Stimulated activated effector memory CD8-positive, alpha-beta T cell treated with anti-CD3 and anti-CD28 coated beads, Interleukin-12 subunit alpha, Interleukin-12 subunit beta, amount 100 ng/mL, for 72 hours (primary cell): ENCODE measurements around the gene CTSZ.
A peak's percentile ranks its signal among the peaks of the same experiment; 100 is the strongest.
"Not testable (repeated sequence)": the region's sequence is repeated elsewhere in the genome, so short reads cannot be mapped to it uniquely, and the experiment has no call there.

Experiments used
- ATAC-seq: fragments of 150-1000 bp; cut with Tn5 transposase; 2 replicates; pipeline ENCODE4 v1.10.0; 2021
- DNase-seq, 2 donors: peaks; one replicate each; pipeline ENCODE4 v3.0.0; 2021 to 2022; ENCODE audit warnings: low spot score in 2 of 2
- H3K27ac Mint-ChIP-seq: one replicate; pipeline ENCODE4 v1.8.0; 2022; ENCODE audit warnings: mild to moderate bottlenecking, mixed read lengths
- H3K36me3 Mint-ChIP-seq: one replicate; pipeline ENCODE4 v1.8.0; 2022; ENCODE audit warnings: mild to moderate bottlenecking, mixed read lengths
- H3K4me1 Mint-ChIP-seq: one replicate; pipeline ENCODE4 v1.8.0; 2022; ENCODE audit warnings: mixed read lengths
- H3K4me3 Mint-ChIP-seq: one replicate; pipeline ENCODE4 v1.8.0; 2022; ENCODE audit warnings: mild to moderate bottlenecking, mixed read lengths
- H3K9me3 Mint-ChIP-seq: one replicate; pipeline ENCODE4 v1.8.0; 2022; ENCODE audit warnings: mixed read lengths

The CTSZ gene

GRCh38 chr20:59006864-59007664, at the start of gene CTSZ:
Gene CTSZ, minus strand, starts transcription at chr20:59007254. Its CDS starts 126 bp downstream, at chr20:59007128.
- ATAC-seq: peak; percentile 81
- Mint-ChIP-seq H3K27ac (peak within 1 kb of the TSS; percentile 93), H3K36me3 (peaks cover 6% of the 10 kb centered on the region), H3K9me3 (no peaks in the 10 kb centered on the region), H3K4me1 (peaks cover 60% of the 10 kb centered on the region), H3K4me3 (peak within 1 kb of the TSS; percentile 80)
- DNase-seq: peak; percentile 37 to 65

DNA sequence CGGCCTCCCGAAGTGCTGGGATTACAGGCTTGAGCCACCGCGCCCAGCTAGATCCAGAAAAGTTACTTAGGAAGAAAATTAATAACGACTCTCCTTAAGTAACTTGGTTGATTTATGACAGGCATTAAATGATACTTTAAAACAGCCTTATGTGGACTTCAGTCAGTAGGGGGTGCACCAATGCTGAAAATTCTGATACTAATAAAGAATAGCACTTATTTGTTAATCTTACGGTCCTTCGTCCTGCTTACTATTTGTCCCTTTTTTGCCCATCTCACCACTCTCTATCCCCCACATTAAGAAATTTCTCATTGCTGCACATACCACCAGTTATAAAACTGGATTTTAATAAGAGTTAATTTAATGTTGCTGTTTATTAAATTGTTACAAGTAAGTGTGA, 48.2 kb upstream of the CTSZ start:
- Mint-ChIP-seq H3K9me3 (no peaks in the 10 kb centered on the region), H3K4me3 (no peak overlapping the region), H3K4me1 (no peaks in the 10 kb centered on the region), H3K27ac (no peak overlapping the region), H3K36me3 (no peaks in the 10 kb centered on the region)
- no peak for DNase-seq
- no peak for ATAC-seq

DNA sequence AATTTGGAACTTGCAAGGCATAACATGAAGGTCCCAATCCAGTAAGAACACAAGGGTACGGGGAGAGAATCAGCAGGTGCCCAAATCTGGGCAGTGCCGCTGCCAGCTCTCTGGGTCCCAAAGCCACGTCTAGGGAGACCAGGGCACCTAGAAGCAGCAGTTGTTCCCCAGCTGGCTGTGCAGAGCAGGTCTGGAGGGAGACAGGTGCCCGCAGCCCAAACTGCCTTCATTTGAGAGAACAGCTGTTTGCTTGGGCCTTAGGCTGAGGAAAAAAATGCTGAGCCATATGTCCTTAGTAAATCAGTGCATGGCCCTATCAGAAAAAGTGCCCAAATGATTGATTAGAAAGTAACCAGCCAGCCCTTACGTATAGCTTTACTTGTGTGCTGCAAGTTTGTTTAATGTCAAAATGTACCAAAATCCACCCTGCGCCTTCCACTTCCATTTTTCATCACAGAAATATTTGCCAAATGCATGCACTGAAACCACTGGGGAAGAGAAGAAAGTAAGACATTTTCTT, 44.7 kb upstream of the CTSZ start:
- no peak overlapping the region for H3K27ac Mint-ChIP-seq
- H3K36me3 Mint-ChIP-seq: peaks cover 6% of the 10 kb centered on the region
- H3K9me3 Mint-ChIP-seq: no peaks in the 10 kb centered on the region
- peaks cover 10% of the 10 kb centered on the region for H3K4me1 Mint-ChIP-seq
- H3K4me3 Mint-ChIP-seq: no peak overlapping the region
- DNase-seq (no peak), ATAC-seq (no peak)

DNA sequence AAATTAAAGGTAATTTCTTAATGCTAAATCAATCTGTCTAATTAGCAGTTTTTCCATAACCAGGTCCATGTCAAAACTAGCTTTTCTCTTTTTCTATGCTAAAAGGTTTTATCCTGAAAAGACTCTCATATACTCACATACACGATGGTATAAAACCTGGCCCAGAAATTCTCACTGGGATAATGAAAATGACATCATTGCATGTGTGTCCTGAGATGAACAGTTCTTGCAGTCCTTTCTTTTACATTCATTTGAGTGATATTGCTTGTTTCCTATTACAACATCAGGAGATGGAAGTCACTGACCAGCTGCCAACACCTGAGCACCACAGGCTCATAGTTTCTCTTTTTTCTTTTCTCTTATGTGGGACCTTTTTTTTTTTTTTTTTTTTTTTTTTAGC, 43.4 kb upstream of the CTSZ start:
- Mint-ChIP-seq H3K27ac (no peak overlapping the region), H3K9me3 (no peaks in the 10 kb centered on the region), H3K4me1 (peaks cover 10% of the 10 kb centered on the region), H3K4me3 (no peak overlapping the region), H3K36me3 (peaks cover 6% of the 10 kb centered on the region)
- DNase-seq (no peak), ATAC-seq (no peak)

DNA sequence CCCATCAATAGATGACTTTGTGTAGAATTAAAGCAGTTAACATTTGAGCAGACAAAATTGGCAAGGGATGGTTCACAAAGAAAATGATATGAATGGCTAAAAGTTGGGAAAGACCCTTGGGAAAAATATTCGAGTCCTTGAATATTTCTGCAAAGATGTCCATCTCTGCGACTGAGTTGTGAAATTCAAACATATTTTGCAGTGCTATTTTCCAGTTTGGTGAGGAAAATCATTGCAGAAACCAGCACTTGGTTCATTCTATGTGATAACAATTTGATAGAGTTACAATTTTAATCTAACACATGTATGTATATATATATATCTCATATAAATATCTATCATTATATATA, 41.6 kb upstream of the CTSZ start:
- peaks cover 16% of the 10 kb centered on the region for H3K4me1 Mint-ChIP-seq
- H3K27ac Mint-ChIP-seq: no peak overlapping the region
- no peak for DNase-seq

GRCh38 chr20:59047938-59048680, 41.1 kb upstream of the CTSZ start:
- DNase-seq (peak in 1 of 2 donors; percentile 52), ATAC-seq (peak; percentile 83)
- H3K9me3 Mint-ChIP-seq: no peaks in the 10 kb centered on the region
- no peak overlapping the region for H3K4me3 Mint-ChIP-seq
- no peak overlapping the region for H3K27ac Mint-ChIP-seq
- H3K4me1 Mint-ChIP-seq: peaks cover 22% of the 10 kb centered on the region
- peaks cover 12% of the 10 kb centered on the region for H3K36me3 Mint-ChIP-seq

More for the DNA sequence above, 41.6 kb upstream of the CTSZ start:
- no peak for ATAC-seq
- Mint-ChIP-seq H3K9me3 (no peaks in the 10 kb centered on the region), H3K36me3 (peaks cover 7% of the 10 kb centered on the region), H3K4me3 (no peak overlapping the region)

GRCh38 chr20:59046862-59047261, 39.8 kb upstream of the CTSZ start:
- Mint-ChIP-seq H3K27ac (no peak overlapping the region), H3K4me1 (peaks cover 22% of the 10 kb centered on the region), H3K4me3 (no peak overlapping the region), H3K9me3 (no peaks in the 10 kb centered on the region), H3K36me3 (peaks cover 12% of the 10 kb centered on the region)
- no peak for ATAC-seq
- DNase-seq: no peak

DNA sequence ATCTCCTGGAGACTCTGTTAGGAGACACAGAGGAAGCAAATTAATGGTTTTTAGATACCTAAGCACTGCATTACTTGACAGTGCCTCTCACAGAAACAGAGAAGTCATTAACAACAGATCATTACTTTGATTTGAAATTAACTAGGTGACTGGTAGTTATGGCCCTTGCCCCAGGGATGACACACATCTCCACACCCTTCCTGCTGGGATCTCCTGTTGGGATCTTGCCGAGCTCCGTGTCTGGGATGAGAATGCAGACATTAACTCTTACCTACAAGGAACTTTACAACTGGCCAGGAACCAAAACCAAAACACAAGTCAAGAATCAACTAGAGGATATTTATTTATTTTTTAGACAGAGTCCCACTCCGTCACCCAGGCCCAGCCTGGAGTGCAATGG, 37.7 kb upstream of the CTSZ start:
- H3K4me3 Mint-ChIP-seq: no peak overlapping the region
- peaks cover 28% of the 10 kb centered on the region for H3K36me3 Mint-ChIP-seq
- peaks cover 40% of the 10 kb centered on the region for H3K4me1 Mint-ChIP-seq
- no peaks in the 10 kb centered on the region for H3K9me3 Mint-ChIP-seq
- DNase-seq (peak in 1 of 2 donors; percentile 41), ATAC-seq (no peak)
- no peak overlapping the region for H3K27ac Mint-ChIP-seq

GRCh38 chr20:59044295-59044694, 37.2 kb upstream of the CTSZ start:
- Mint-ChIP-seq H3K4me3 (no peak overlapping the region), H3K36me3 (peaks cover 31% of the 10 kb centered on the region), H3K27ac (peak overlapping the region; percentile 93), H3K4me1 (peaks cover 43% of the 10 kb centered on the region), H3K9me3 (no peaks in the 10 kb centered on the region)
- DNase-seq: peak in 1 of 2 donors; percentile 38
- ATAC-seq: no peak

DNA sequence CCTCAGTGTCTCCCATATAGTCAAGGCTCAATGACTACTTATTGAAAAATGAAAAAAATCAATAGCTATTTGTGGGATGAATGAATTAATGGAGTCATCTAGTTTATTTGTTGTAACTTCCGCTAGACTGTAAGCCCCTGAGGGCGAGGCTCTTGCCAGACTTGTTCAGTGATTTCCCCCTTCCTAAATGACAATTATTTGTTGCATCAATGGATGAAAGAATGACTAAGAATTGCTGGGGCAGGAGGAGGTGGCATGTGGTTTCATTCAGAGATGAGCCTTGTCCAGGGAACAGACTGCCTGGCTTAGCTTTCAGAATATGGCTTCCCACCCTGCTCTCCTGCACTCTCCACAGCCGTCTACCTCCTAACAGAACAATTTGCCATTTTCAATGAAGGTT, 36.6 kb upstream of the CTSZ start:
- Mint-ChIP-seq H3K9me3 (no peaks in the 10 kb centered on the region), H3K4me1 (peaks cover 49% of the 10 kb centered on the region), H3K4me3 (peak overlapping the region; percentile 71), H3K36me3 (peaks cover 37% of the 10 kb centered on the region), H3K27ac (peak overlapping the region; percentile 93)
- DNase-seq (peak in 1 of 2 donors; percentile 49), ATAC-seq (no peak)

DNA sequence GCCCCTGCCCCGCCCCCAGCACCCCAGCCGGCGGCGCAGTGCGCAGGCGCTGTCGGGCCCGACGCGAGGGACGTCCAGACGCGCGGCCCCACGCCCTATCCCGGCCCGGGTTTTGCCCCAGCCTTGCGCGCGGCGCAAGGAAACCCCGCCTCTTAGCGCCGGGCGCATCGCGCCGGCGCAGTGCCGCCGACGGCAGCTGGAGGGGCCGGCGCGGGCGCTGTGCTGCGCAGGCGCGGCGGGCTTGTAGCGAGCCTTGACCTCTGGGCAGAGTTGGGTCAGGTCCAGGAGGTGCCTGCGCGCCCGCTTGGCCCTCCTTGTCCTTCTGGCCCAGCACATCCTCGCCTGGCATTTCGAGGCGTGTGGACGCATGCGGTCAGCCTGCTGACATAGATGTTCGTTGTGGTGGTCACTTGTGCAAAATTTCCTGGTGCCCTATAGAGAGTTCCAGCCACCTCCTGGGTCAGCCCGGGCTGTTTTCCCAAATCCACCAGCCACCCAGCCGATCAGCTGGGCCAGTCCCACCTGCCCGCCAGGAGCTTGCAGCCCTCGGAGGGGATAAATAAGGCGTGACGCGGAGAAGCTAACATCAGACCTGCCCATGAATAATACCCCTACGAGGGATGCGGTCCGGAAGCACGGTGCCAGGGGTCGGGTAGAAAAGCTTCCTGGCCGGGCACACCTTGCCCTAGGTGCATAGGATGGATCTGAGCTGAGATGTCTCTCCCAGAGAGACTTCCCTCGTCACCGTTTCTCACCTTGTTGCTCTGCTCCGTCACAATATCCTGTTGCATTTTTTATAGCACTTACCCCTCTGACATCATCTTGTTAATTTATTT, 36.0 kb upstream of the CTSZ start:
- peak; percentile 97 for ATAC-seq
- peak overlapping the region; percentile 71 for H3K4me3 Mint-ChIP-seq
- peaks cover 45% of the 10 kb centered on the region for H3K4me1 Mint-ChIP-seq
- peak; percentile 96 to 97 for DNase-seq
- no peaks in the 10 kb centered on the region for H3K9me3 Mint-ChIP-seq
- H3K27ac Mint-ChIP-seq: peak overlapping the region; percentile 93
- H3K36me3 Mint-ChIP-seq: peaks cover 44% of the 10 kb centered on the region

- peak; percentile 57 for ATAC-seq
- H3K27ac Mint-ChIP-seq: peak within 1 kb of the TSS; percentile 93
- no peaks in the 10 kb centered on the region for H3K9me3 Mint-ChIP-seq
- peak within 1 kb of the TSS; percentile 71 for H3K4me3 Mint-ChIP-seq
- peaks cover 52% of the 10 kb centered on the region for H3K36me3 Mint-ChIP-seq
- peak in 1 of 2 donors; percentile 76 for DNase-seq
- peaks cover 44% of the 10 kb centered on the region for H3K4me1 Mint-ChIP-seq
Observed at GRCh38 chr20:59042151-59042795, 35.2 kb upstream of the CTSZ start, which contains the start of gene PRELID3B. Gene PRELID3B, minus strand, starts transcription at chr20:59042786. Its CDS starts 56 bp downstream, at chr20:59042730.

DNA sequence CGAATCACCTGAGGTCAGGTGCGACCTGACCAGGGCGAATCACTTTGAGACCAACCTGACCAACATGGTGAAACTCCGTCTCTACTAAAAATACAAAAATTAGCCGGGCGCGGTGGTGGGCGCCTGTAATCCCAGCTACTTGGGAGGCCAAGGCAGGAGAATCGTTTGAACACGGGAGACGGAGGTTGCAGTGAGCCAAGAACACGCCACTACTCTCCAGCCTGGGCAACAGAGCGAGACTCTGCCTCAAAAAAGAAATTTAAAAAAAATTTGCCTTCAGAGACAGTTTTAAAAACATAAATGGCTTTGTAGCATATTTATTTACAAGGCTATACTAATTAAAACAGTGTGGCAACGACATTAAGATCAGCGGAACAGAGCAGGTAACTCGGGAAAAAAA, 34.4 kb upstream of the CTSZ start:
- H3K9me3 Mint-ChIP-seq, ATAC-seq: not testable (repeated sequence)
- peak in 1 of 2 donors; percentile 40 for DNase-seq
- peak overlapping the region; percentile 71 for H3K4me3 Mint-ChIP-seq
- peaks cover 59% of the 10 kb centered on the region for H3K36me3 Mint-ChIP-seq
- H3K27ac Mint-ChIP-seq: peak overlapping the region; percentile 80
- H3K4me1 Mint-ChIP-seq: peaks cover 51% of the 10 kb centered on the region

GRCh38 chr20:59040667-59041066, 33.6 kb upstream of the CTSZ start:
- peaks cover 52% of the 10 kb centered on the region for H3K4me1 Mint-ChIP-seq
- H3K4me3 Mint-ChIP-seq: peak overlapping the region; percentile 71
- H3K9me3 Mint-ChIP-seq: no peaks in the 10 kb centered on the region
- DNase-seq: peak in 1 of 2 donors; percentile 36
- peaks cover 68% of the 10 kb centered on the region for H3K36me3 Mint-ChIP-seq
- H3K27ac Mint-ChIP-seq: peak overlapping the region; percentile 80
- ATAC-seq: no peak
